Activated T-cell treated with anti-CD3 and anti-CD28 coated beads for 48 hours (primary cell): ENCODE results near the gene PVALEF.
"Not testable (repeated sequence)": the region's sequence is repeated elsewhere in the genome, so short reads cannot be mapped to it uniquely, and the experiment has no call there.

Source experiments
- DNase-seq: peaks from one replicate; pipeline ENCODE4 v3.0.0-alpha.2; 2020; ENCODE audit warnings: low read depth

Gene PVALEF

DNA sequence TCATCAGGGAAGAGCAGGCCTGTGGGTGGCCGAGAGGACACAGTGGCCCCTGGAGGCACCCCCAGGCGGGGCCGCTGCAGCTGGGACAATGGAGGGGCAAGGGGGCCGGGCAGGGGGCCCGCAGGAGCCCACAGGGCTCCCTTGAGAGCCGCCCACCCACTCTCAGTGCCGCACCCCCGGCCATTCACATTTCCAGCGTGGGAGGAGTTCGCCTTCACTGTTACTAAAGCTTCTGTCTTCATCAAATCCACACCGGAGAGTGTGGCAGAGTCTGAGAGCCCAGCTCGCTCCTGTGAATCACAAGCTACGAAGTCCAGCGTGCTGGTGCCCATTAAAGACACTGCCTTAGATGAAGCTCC is 20.9 kb upstream of the PVALEF start:
- DNase-seq = no peak

GRCh38 chr17:81146208-81146607 is 19.1 kb upstream of the PVALEF start:
- not testable (repeated sequence) for DNase-seq

GRCh38 chr17:81147701-81148100 is 17.6 kb upstream of the PVALEF start:
- no peak for DNase-seq

DNA sequence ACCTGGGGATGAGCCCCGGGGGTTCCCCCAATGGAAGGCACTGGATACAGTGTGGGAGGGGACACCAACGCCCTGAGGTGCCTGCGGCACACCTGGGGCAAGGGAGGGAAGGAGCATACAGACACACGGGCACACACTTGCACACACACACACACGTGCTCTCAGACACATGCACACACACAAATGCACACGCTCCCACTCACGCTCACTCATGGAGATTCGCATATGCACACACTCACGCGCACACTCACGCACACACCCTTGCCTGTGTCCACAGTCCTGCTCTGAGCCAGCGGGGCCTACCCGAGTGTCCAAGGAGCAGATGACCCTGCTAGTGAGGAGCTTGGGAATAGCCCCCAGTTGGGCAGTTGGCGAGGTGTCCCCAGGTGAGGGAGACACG is 16.7 kb upstream of the PVALEF start:
- DNase-seq = no peak

- no peak for DNase-seq
Measured at GRCh38 chr17:81148986-81149533, 16.2 kb upstream of the PVALEF start.

DNA sequence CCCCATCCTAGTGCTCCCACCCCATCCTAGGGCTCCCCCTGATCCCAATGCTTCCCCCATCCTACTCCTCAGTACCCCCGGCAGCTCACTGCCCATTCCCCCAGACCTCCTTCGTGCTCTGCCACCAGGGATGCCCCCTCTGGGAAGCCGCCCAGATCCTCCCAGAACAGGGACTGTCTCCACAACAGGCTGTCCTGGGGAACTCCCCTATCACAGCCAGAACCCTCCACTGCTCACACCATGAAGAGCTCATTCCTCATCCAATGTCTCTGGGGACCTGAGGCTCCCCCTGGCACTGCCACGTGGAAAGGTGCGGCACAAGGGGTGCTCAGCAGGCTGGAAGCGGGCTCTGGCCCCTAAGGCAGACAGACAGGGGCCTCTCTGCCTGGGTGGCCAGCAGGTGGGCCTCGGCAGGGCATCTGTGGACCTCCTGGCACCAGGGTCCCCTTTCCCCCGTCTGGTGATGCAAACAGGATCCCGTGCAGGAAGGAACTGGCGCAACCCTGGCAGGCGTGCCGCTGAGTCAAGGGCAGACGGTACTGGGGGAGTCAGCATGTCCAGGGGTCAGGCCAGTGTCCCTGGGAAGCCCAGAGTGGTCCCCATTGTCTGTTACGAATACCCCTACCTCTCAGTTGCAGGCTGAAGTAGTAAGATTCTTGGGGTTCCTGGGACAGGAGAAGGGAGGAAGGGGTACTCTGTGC is 14.8 kb upstream of the PVALEF start:
- DNase-seq = no peak

GRCh38 chr17:81151278-81151677 is 14.0 kb upstream of the PVALEF start:
- DNase-seq = no peak

DNA sequence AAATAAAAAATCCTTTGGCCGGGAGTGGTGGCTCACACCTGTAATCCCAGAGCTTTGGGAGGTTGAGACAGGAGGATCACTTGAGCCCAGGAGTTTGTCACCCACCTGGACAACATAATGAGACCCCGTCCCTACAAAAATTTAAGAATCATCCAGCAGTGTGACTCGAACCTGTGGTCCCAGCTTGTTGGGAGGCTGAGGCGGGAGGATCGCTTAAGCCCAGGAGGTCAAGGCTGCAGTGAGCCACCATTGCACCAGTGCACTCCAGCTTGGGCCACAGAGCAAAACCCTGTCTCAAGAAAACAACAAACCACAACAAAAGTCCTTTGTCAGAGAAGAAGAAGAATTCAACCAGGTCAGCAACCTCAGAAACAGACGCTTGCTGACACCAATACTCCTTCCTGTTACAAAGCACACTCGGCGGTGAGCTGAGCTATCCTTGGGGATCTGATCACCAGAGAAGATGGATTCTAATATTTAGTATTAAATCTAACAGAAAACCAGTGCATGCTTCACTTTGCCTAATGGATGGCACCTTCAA is 12.9 kb upstream of the PVALEF start:
- no peak for DNase-seq

DNA sequence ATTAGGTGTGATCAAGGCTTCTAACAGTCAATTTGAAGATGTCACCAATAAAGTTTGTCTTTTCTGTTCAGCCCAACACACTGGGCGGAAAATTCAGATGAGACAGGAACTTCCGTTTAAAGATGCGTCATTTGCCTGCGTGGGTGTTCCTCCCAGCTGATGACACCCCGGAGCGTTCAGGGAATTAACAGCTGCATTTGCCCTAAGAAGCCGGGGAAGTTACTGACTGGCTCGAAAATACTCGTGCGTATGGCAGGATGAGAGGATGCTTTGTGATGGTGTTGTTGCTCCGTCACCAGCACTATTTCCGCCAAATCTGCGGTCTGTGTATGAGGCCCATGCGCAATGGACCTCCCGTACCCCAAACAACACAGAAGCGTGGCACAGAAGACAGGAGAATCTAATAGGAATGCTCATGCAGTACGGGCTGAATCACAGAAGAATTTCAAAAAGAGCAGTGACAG is 11.9 kb upstream of the PVALEF start:
- DNase-seq = no peak

DNA sequence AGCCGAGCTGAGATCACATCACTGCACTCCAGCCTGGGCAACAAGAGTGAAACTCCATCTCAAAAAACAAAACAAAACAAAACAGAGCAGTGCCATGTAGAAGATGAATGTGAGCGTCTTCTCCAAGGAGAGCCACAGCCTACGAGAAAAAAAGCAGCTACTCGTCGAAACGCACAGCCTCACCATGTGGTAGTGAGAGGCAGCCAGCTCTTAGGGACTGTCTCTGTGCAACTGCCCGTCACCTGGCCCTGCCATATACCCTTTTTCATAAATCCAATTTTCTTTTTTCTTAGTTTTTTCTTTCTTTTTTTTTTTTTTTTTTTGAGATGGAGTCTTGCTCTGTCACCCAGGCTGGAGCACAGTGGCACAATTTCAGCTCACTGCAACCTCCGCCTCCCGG is 11.3 kb upstream of the PVALEF start:
- not testable (repeated sequence) for DNase-seq

DNA sequence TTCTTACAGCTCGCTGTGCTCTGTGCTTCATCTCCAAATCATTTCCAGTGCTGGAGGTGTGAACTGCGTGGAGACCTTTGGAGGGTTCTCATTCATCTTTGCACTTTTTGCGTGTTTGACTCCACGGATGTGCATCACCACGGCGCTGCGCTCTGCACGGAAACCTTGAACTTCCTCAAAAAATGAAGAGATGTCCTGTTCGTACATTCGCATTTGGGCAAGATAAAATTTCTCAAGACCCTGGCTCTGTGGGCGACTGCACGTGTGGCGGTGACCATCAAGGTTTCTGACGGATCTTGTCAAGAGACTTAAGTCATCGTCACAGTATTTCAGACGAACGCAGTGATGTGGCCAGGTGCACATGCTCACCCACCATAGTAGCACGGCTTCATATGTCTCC is 10.3 kb upstream of the PVALEF start:
- no peak for DNase-seq

- no peak for DNase-seq
Measured at GRCh38 chr17:81156866-81157805, 8.2 kb upstream of the PVALEF start.

DNA sequence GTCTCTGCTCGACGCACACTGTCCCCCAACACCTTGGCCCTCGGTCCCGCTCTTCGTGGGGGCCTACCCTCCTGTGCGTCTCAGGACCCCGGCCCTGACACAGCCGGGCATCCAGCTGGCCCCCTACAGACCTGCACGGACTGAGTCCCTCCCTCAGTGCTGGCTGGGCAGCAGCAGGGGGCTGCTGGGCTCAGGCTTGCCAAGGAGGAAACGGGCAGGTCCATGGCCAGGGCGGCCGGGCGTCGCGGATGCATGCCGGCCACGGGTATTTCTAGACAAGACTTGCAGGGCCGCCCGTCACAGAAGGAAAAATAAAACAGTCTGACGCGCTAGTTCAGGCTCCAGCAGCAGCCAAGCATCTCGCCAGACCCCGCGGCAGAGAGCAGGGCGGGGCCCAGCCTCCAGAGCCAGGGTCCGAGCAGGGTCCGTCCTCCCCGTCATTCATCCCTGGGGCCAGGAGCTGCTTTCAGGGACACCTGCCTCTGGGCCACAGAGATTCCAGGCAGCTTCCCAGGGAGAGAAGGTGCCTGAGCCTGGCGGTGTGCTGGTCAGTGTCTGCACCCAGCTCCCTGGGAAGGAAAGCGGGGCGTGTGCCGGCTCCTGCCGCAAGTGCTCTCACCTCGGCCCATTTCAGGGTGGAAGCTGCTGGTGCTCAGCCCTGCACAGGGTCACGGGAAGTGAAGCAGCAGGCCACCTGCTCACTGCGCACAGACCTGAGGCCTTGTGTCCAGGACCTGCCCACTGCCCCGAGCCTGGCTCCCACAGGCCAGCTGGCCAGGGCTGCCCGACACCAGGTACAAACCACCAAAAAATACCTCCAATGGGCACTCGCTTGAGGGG is 7.2 kb upstream of the PVALEF start:
- no peak for DNase-seq

- no peak for DNase-seq
Measured at GRCh38 chr17:81158688-81159590, 6.4 kb upstream of the PVALEF start.

DNA sequence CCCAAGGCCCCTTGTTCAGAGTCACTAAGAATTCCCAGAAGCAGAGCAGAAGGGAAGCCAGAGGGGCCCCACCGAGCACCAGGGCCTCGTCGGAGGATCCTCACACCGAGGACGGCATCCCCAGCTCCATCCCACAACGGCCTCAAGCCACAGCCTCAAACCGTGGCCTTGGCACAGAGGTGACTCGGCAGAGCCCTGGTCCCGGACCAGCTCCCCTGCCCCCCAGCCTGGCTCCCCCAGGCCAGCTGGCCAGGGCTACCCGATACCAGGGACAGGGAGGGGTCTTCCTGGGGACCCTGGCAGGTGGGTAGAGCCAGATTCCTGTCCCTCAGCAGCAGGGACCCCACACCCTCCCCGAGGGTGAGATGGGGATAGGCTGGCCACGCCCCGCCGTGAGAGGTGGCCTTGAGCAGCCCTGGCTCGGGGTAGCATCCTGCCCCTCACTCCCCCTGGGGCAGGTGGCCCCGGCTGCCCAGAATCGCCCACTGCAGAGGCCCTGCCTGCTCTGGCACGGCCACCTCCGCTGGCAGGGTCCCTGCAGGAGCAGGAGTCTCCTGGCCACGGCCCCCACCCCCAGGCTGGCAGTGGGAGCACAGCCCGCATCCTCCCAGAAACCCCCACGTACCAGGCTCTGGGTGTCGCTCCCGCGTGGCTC is 5.6 kb upstream of the PVALEF start:
- DNase-seq = no peak

GRCh38 chr17:81160306-81160705 is 5.0 kb upstream of the PVALEF start:
- DNase-seq = no peak

DNA sequence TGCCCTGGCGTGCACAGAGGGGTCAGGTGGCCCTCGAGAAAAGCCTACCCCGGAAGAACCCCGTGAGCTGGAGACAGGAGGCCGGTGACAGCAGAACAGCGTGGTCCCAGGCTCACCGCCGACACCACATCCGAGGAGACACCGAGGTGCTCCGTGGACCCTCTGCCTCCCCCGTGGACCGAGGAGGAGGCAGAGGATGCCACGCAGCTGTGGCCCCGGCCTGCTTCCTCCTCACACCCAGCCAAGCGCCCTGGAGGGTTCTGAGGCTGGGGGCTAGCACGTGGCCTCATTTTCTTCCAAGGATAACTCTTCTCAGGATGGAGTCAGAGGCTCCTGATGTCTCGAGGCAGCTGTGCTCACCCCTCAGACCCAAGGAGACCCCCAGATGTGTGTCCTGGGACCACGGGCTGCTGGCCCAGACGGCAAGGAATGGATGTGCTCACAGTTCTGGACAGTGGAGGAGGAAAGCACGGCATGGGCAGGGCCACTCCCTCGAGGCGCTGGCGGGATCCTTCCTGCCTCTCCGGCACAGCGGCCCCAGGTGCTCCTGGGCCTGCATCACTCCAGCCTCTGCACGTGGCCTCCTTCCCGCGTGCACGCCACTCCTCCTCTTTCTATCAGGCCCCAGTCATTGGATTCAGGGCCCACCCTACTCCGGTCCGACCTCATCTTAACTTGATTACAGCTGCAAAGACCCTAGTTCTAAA is 4.4 kb upstream of the PVALEF start:
- DNase-seq = no peak

- no peak for DNase-seq
Measured at GRCh38 chr17:81161536-81161935, 3.8 kb upstream of the PVALEF start.

DNA sequence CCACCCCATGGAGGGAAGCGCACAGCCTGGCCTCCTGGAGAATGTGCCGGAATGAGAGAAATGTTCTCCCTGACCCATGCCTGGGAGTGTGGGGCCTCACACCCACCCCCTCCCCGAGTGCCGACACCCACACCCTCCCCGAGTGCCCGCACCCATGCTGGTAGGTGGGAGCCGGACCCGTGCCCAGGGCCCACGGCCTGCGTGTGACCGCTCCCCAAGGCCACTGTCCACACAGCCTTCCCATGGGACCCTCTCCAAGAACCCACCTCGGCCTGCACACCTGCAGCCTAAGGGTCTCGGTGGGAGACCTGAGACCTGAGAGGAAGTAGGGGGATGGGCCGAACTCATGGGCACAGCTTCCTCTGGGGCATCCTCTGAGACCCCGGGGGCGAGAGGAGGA is 3.3 kb upstream of the PVALEF start:
- DNase-seq = no peak

DNA sequence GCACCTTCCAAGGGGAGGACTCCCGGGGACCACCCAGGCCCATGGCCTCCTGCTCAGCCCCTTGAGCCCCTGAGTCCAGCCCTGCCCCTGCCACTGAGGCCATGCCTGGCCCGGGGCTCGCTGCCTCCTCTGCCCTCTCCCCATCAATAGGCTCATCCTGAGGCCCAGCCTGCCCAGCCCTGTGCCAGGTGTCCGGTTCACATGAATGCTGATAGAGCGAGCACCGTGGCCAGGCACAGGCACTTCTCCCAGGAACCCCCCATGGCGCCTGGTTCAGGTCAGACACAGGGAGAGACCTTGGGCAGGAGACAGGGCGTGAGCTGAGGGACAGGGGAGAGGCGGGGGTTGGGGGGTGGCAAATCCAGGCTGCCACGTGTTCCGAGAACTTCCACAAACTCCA is 2.8 kb upstream of the PVALEF start:
- no peak for DNase-seq
